ENCODE measurements around the gene SECTM1. TPM values are rescaled to one million over a fixed set of nuclear protein-coding genes. Genes with fewer than 3 reads are reported as not detected.
A peak's percentile ranks its signal among the peaks of the same experiment; 100 is the strongest.

SECTM1 gene
- total and polyA plus RNA-seq, 2 experiments from 2014 or later: 0.21 to 1.3 TPM

GRCh38 chr17:82275326-82275725, 58.2 kb downstream of the SECTM1 start (continued):
- TF ChIP-seq REST (IDR thresholded peaks at IDR 0.05; ENCODE audit: unreplicated experiment) (no peak), ZNF331 (CRISPR knock-in tag; IDR thresholded peaks at IDR 0.05; ENCODE audit: low read depth) (no peak), CTCF (conservative IDR thresholded peaks at IDR 0.05; ENCODE audit: low read depth in 2 of 2) (no peak)

- Mint-ChIP-seq H3K9me3 (no peaks in the 10 kb centered on the region; the same call in 2 of the 3 replicates), H3K36me3 (ENCODE audit: low read depth) (peaks cover 32% of the 10 kb centered on the region), H3K27ac (no peak overlapping the region), H3K4me3 (peak overlapping the region; percentile 95), H3K27me3 (ENCODE audit: insufficient read depth, low read depth, poor library complexity) (peaks cover 18% of the 10 kb centered on the region), H3K4me1 (peaks cover 52% of the 10 kb centered on the region)
- H2AFZ ChIP-seq: peak overlapping the region; percentile 93
- peaks cover 13% of the 10 kb centered on the region for H3K4me1 ChIP-seq (ENCODE audit: insufficient read depth)
- DNase-seq (ENCODE audit: low spot score) (no peak), ATAC-seq (no peak)
- 0 out of 2 replicates have a peak, but pooled peaks cover 11% of the 10 kb centered on the region for H3F3A ChIP-seq (replicated peaks; ENCODE audit: low read depth)
- peak overlapping the region; percentile 76 for H3K4me3 ChIP-seq
- no peak overlapping the region for H3K27ac ChIP-seq (ENCODE audit: low read depth)
- peak overlapping the region; percentile 87 for H3K4me2 ChIP-seq
- H3K79me2 ChIP-seq (replicated peaks; ENCODE audit: insufficient read depth): peaks cover 33% of the 10 kb centered on the region
- H3K27me3 ChIP-seq (ENCODE audit: insufficient read depth): no peaks in the 10 kb centered on the region
- peaks cover 34% of the 10 kb centered on the region for H4K20me1 ChIP-seq (replicated peaks; ENCODE audit: insufficient read depth)
- H3K36me3 ChIP-seq (ENCODE audit: insufficient read depth): no peaks in the 10 kb centered on the region
- H3K9me2 ChIP-seq (ENCODE audit: insufficient read depth): no peaks in the 10 kb centered on the region
- TF ChIP-seq ETS1 (IDR thresholded peaks at IDR 0.05) (no peak), ZNF331 (CRISPR knock-in tag; IDR thresholded peaks at IDR 0.05; ENCODE audit: low read depth) (no peak), CREB1 (CRISPR knock-in tag; IDR thresholded peaks at IDR 0.05; ENCODE audit: low read depth) (no peak), JUNB (IDR thresholded peaks at IDR 0.05; ENCODE audit: unreplicated experiment) (no peak), REST (IDR thresholded peaks at IDR 0.05; ENCODE audit: unreplicated experiment) (no peak), CTCF (conservative IDR thresholded peaks at IDR 0.05; ENCODE audit: low read depth in 2 of 2) (no peak), NANOG (IDR thresholded peaks at IDR 0.05; ENCODE audit: borderline replicate concordance) (no peak), ZNF114 (CRISPR knock-in tag; IDR thresholded peaks at IDR 0.05) (no peak), POLR2AphosphoS5 (IDR thresholded peaks at IDR 0.05; ENCODE audit: low read depth) (no peak), EZH2phosphoT487 (IDR thresholded peaks at IDR 0.05; ENCODE audit: unreplicated experiment) (no peak), STAT1 (IDR thresholded peaks at IDR 0.05; ENCODE audit: unreplicated experiment) (no peak), EZH2 (IDR thresholded peaks at IDR 0.05; ENCODE audit: low read depth, unreplicated experiment) (no peak)
These were observed 59.2 kb downstream of the SECTM1 start for GRCh38 chr17:82274134-82275020.
